ENCODE data around the gene CHAF1A.

- TF ChIP-seq CTCF (IDR thresholded peaks at IDR 0.05; ENCODE audit: insufficient read depth, low read length, poor library complexity, severe bottlenecking) (no peak), EZH2phosphoT487 (conservative IDR thresholded peaks at IDR 0.05; ENCODE audit: low read length) (no peak)
Observed at GRCh38 chr19:4471403-4472173, 69.1 kb downstream of the CHAF1A start.
